NCI-H460 (cell line): Measurements from ENCODE around the gene OSBPL5. TPM values are rescaled to one million over a fixed set of nuclear protein-coding genes. Genes with fewer than 3 reads are reported as not detected.

Experiments used
- DNase-seq: peaks from one replicate; pipeline ENCODE4 v3.0.0-alpha.2; 2016; ENCODE audit warnings: low read depth; ENCODE audit errors: extremely low read depth
- total RNA-seq: library from RNA; depleted of rRNA; stranded (reverse); fragments of >200 nt; shearing (Covaris generic); gene quantifications from 2 replicates; pipeline ENCODE4 v1.2.3, GENCODE V29; 2014

The OSBPL5 gene
- total RNA-seq, 1 experiment from 2014 or later = 84.9 TPM

GRCh38 chr11:3197878-3198528 lies 32.9 kb upstream of the OSBPL5 start:
- DNase-seq = no peak

DNA sequence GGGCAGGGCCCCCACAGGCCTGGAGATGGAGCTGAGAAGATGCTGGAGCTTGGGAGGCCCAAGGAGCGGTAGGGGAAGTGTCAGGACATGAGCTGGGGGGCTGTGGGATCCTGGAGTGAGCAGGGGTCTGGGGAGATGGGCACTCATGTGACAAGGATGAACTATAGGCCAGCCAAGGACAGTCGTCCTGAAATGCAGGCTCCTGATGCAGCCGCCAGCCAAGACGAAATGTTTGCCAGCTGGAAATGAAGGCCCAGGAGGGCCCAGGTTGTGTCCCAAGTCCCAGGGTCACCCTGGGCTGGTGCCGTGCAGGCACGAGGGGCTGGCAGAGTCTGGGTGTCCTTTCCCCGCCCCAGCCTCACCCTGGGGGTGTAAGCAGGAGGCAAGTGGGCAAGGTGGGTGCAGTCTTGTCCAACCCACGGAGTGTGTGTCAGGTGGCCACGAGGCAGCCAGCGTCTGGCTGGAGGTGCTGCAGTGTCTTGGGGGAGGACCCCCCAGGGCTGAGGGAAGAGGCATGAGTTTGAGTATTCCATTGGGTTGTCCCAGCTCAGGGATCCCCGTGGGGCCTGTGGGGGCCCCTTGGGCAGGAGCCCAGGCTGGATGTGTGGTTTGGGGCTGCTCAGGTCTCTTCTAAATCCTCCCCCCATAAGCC lies 32.1 kb upstream of the OSBPL5 start:
- no peak for DNase-seq

- no peak for DNase-seq
Observed at GRCh38 chr11:3196161-3197043, 31.3 kb upstream of the OSBPL5 start.

- peak; percentile 6 for DNase-seq
Observed at GRCh38 chr11:3195251-3196160, 30.4 kb upstream of the OSBPL5 start.

DNA sequence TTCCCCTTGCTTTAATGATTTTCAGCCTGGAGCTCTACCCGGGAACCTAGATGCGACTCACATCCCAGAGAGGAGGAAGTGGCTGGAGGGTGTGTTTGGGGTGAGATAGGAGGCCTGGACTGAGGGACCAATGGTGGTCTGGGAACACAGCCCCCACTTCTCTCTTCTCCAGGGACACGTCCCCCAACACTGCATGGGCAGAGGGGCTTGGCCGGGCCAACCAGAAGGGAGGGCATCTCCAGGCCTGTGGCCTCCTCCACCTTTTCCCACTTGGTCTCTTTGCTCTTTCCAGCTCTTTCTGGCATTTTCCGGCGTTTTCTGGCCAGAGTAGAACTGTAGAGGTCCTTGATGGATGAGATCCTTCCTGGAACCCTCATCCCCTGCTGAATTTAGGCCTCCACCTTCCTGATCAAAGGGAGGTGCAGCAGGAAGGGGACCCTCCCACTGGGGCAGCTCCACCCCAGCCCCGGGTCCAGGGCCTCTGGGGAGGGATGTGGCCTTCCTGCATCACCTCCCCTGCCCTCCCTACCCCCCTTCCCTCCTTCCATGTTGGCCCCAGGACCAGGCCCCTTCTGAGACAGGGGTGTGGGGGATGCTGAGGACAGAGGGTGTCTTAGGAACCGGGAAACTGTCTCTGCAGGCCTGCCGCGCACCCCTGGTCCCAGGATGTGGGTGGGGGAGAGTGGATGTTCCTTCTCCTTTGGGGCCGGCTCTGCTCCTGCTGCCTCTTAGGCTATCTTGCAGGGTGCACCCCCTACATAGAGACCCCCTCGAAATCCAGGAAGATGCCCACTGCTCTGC lies 29.1 kb upstream of the OSBPL5 start:
- no peak for DNase-seq

- no peak for DNase-seq
Observed at GRCh38 chr11:3193373-3194015, 28.4 kb upstream of the OSBPL5 start.

DNA sequence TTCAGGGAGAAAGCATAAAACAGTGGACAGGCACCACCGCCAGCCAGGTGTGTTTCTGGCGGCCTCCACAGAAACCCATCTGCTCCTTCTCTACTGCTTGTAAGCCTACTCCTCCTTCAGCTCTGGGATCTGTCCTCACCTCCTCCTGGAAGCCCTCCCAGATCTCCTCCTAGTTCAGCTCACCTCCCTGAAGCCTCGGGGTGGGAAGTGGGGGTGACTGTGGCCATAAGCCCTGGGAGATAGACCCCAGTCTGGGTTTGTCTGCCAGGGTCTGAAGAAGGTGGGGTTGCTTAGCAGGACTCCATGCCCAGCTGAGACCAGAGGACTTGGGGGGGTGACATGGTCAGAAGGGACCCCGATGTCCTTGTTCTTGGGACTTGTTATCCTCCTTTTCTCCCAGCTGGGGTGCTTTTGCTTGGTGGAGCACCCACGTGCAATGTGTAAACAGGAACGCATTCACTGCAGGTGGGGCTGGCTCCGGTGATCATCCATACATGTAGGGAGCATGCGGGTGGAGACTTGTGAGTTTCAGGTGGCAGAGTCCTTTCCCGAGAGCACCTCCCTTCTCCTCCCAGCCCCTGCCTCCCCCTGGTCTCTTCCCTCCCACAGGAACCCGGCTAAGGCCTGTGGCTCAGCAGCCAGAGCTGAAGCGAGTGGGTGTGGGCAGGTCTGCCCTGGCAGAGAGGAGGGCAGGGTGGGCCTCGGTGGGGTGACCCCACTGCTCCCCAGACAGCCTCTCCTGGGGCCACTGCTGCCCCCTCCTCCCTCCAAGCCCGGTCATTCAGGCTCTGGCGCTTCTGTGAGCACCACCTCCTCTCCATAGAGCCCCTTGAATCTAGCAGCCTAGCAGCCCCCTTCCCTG lies 27.6 kb upstream of the OSBPL5 start:
- DNase-seq = no peak

DNA sequence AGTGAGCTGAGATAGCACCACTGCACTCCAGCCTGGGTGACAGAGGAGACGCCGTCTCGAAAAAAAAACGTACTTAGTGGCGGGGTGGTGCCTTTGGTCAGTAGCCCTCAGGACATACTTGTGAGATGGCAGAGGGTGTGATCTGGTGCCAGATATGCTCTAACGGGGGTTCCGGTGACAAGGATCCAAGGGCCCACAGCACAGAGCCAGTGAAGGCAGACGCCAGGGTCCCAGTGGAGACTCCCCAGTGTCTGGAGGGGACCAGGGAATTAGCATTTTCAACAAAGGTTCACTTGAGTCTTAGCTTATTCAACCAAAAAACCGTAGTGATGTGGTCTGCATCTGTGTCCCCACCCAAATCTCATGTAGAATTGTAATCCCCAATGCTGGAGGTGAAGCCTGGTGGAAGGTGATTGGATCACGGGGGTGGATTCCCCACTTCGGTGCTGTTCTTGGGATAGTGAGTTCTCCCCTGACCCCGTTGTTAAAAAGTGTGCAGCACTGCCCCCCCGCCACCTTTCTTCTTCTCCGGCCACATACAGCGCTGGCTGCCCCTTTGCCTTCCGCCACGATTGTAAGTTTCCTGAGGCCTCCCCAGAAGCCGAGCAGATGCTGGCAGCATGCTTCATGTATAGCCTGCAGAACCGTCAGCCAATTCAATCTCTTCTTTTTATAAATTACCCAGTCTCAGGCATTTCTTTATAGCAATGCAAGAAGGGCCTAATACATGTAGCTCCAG lies 26.6 kb upstream of the OSBPL5 start:
- no peak for DNase-seq

DNA sequence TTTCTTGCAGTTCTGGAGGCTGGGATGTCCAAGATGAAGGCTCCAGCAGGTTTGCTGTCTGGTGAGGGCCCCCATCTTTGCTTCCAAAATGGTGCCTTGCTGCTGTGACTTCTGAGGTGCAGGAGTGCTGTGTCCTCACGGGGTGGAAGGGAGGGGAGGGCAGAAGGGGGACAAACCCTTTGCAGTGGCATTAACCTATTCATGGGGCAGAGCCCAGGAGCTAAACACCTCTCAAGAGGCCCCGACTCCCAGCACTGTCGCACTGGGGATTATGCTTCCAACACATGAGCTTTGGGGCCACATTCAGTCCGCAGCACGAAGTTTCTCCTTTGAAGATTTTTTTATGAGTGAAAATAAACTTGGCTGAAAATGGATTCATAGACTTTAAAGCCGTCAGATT lies 25.5 kb upstream of the OSBPL5 start:
- no peak for DNase-seq

DNA sequence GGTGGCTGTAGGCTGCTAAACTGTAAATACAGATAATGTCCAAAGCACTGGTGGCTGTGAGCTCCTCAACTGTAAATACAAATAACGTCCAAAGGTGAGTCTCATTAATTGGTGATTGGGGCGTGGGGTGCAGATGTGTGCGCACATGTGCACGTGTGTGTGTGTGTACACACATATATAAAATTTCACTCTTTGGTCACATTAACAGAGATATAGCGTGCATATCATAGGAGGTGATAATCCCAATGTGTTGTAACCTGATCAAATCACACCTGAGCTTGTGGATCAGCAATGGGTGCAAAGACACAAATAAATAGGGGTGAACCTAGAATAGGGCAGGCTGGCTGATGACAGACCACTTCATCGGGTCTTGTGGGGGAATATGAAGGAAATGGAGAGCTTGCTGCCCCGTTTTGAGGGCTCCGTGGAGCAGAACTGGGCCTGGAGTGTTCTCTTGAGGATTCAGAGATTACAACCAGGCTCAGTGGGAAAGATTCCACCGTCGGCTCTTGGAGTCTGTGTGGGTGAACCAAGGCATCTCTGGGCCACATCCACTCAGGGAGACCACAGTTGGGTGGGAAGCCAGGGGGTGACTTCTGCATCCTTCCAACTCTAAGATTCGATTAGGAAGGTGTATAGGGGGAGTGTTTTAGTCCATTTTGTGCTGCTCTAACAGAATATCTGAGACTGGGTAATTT lies 24.9 kb upstream of the OSBPL5 start:
- DNase-seq = no peak

- no peak for DNase-seq
Observed at GRCh38 chr11:3189196-3189843, 24.2 kb upstream of the OSBPL5 start.

DNA sequence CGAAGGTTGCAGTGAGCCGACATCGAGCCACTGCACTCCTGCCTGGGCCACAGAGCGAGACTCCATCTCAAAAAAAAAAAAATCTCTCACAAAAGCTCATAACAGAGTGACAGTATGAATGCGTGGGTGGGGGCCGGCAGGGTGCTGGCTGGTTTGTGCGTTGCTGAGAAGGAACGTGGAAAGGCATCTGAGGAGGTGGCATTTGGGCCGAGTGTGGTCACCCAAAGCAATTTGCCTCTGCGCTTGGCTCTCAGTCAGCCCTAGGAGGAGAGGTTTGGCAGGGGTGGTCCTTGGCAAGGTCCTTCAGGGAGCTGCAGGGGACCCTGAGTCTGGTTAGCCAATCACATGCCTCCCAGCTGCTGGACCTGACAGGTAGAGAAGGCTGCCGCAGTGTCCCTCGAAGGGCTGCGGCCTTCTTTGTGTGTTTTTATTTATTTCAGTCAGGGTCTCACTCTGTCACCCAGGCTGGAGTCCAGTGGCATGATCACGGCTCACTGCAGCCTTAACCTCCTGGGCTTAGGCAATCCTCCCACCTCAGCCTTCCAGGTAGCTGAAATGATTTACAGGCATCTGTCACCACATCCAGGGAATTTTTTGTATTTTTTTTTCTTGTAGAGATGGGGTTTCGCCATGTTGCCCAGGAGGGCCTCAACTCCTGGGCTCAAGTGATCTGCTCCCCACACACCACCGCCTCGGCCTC lies 23.5 kb upstream of the OSBPL5 start:
- no peak for DNase-seq

GRCh38 chr11:3186166-3186953 lies 21.2 kb upstream of the OSBPL5 start:
- DNase-seq = no peak

DNA sequence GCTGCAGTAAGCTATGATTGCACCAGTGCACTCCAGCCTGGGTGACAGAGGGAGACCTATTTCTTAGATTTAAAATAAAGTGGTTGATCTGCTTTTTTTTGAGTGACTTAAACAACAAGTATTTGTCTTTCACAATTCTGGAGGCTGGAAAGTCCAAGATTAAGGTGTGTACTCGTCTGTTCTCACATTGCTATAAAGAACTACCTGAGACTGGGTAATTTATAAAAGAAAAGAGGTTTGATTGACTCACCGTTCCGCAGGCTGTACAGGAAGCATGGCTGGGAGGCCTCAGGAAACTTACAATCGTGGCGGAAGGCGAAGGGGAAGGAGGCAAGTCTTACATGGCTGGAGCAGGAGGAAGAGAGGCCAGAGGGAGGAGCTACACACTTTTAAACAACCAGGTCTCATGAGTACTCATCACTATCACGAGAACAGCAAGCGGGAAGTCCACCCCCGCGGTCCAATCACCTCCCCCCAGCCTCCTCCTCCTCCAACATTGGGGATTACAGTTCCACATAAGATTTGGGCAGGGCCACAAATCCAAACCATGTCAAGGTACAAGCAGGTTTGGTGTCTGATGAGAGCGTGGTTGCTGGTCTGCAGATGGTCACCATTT lies 19.7 kb upstream of the OSBPL5 start:
- DNase-seq = no peak

DNA sequence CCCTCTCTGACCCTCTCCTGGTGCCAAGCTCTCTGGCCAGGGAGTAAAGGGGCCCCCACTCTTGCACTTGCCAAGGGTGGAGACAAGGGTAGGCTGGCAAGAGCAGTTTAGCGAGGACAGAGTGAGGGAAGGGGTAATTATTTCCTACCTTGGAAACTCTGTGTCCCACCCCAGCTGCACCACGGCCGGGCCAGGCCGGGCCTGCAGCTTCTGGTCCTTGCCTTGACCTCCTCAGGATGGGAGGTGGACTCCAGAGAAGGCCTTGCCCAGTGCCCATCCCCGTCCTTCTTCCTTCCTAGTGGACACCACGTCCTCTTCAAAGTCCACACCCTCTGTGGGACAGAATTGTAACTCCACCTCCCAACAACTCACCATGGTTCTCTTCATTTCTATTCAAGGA lies 18.4 kb upstream of the OSBPL5 start:
- DNase-seq = no peak
